Limb (tissue), 2 donors: ENCODE results near the gene ZCCHC17.
"Not testable (repeated sequence)": the region's sequence is repeated elsewhere in the genome, so short reads cannot be mapped to it uniquely, and the experiment has no call there.

Experiments used
- DNase-seq, 2 donors: peaks; one replicate each; pipeline ENCODE4 v3.0.0-alpha.2; 2016; ENCODE audit errors: extremely low spot score in 2 of 2

ZCCHC17 gene, protein sequence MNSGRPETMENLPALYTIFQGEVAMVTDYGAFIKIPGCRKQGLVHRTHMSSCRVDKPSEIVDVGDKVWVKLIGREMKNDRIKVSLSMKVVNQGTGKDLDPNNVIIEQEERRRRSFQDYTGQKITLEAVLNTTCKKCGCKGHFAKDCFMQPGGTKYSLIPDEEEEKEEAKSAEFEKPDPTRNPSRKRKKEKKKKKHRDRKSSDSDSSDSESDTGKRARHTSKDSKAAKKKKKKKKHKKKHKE

DNA sequence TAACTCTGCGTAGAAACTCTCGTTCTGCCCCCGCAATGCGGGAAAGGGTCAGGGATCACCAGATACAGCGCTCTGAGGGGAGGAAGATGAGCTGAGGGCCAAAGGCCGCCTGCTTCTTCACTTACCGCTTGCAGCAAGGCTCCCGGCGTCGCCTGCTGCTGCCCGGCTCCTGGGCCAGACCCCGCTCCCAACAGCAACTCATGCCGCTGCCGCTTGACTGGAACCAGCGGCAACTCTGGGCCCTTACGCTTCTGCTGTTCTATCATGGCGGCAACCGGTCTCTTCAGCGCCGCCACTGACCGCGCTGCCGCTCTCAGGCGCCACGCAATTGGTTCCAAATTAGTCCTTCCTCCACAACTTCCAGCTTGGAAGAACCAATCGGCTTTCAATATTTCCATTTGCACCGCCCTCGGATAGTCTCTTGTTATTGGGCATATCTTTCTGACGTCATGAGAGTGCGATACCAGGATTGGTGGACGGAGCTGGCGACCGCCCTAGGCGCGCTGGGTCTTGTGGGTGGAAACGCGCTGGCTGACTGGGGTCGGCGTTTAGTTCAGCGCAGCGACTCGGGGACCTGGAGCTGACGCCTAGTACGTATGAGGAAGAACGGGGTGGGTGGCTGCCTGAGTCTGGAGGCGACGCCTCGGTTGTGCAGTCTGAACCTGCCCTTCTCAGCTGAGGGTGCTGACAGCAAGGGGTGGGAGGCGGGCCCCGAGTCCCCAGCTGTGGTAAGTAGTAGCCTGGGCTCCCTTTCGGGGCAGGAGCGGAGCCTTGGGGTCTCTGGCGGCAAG is at the start of gene ZCCHC17, which contains the start of gene SNRNP40:
Gene ZCCHC17, plus strand, starts transcription at position 547 of the 791 bp plus-strand sequence. CDS start 13,067 bp downstream, outside the sequence.
Gene SNRNP40, minus strand, starts transcription at position 303 of the 791 bp plus-strand sequence. Its CDS starts 37 bp downstream, at position 266.
- peak; percentile 93 to 99 for DNase-seq

DNA sequence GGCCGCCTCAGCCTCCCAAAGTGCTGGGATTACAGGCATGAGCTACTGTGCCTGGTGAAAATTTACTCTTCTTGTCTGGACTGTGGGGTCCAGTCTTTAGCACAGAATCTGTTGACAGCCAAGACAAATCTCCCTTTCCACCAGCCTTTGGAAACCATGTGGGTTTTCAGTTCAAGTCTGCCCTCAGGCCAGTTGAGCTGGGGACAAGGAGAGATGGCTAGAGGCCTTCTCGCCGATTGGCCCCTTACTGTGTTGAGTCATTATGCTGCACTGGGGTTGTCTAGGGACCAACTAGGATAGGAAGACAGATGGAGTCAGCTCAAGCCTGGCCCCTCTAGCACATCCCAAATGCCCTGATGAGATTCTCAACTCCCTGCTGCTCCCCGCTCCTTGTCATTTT is 48.6 kb upstream of the ZCCHC17 start:
- no peak for DNase-seq

DNA sequence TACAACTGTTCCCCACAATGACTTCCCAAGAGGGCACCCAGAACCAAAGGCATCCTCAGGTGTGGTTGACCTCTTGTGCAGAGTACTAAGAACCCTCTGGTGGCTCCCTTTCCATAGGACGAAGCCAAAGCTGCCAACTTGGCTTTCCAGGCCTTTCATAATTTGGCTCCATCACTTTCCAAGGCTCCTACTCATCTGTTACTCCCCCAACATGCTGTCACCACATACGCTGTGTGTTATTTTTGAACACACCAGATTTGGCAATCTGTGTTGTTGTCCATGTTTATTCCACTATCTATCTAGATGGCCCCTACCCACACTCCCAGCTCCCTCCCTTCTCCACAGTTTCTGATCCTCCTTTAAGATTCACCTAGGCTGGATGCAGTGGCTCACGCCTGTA is 47.0 kb upstream of the ZCCHC17 start:
- DNase-seq: no peak

DNA sequence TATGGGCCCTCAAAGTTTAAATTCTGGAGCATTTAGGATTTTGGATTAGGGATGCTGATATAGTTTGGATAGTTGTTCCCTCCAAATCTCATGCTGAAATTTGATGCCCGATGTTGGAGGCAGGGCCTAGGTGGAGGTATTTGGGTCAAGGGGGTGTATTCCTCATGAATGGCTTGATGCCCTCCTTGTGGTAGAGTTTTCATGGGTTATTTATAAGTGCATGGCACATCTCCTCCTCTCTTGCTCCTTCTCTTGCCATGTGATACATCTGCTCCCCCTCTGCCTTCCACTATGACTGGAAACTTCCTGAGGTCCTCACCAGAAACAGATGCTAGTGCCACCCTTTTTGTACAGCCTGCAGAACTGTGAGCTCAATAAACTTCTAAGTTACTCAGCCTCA is 39.6 kb upstream of the ZCCHC17 start:
- no peak for DNase-seq

DNA sequence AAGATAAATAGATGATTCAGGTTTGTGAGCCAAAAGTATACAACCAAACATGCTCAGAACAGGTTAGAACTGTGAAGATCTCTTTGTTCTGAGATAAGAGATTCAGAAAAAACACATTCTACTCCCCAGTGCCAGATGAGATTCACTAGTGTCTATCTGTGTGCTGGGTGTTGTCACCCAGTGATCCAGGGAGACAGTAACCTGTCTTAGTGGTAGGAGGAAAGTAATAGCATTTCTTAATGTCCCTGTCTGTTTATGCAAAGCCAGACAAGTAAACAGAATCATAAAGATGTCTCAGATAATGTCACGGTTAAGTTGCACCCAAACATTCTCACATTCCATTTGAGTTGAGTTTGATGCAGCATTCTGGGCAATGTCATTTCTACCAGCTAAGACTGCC is 38.3 kb upstream of the ZCCHC17 start:
- DNase-seq: no peak

DNA sequence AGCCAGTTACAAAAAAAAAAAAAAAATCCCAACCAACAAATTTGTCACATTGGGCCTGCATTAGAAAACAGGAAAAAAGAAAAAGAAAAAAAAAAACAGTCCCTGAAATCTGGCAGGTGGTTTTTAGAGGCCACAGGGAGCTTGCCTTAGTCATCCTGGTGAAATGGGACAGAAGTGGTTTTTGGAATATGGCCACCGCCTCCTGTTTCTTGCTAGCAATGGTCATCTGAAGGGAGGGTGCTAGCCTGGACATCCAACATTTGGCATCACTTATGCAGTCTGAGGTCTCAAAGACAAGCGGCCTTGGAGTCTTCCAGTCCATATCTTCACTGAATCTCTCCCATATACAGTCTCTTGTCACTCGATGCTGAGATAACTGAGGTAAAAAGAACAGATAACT is 37.1 kb upstream of the ZCCHC17 start:
- DNase-seq: no peak

DNA sequence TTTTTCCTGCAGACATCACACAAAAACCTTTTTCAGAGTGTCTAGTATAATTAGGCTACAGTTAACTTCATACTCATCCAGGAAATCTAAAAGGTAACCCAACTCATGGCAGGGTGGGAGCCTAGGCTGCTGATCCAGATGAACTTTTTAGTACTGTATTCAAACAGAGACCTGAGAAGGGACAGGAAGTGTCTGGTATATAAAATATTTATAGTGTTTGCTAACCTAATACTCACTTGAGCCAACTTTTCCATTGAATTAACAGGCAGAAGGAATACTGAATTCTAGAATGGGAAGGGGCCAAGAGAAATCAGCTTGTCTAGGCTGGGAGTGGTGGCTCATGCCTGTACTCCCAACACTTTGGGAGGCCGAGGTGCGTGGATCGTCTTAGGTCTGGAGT is 34.9 kb upstream of the ZCCHC17 start:
- no peak for DNase-seq

DNA sequence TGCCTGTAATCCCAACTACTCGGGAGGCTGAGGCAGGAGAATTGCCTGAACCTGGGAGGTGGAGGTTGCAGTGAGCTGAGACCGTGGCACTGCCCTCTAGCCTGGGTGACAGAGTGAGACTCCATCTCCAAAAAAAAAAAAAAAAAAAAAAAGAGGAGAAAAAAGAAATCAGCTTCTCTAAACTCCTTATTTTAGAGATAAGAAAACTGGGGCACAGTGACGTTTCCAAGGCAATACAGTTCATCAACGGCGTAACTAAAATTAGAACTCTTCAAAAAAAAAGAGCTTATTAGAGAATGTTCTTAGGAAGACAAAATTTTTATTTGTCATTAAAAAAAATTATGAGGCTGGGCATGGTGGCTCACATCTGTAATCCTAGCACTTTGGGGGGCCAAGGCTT is 34.4 kb upstream of the ZCCHC17 start:
- not testable (repeated sequence) for DNase-seq

DNA sequence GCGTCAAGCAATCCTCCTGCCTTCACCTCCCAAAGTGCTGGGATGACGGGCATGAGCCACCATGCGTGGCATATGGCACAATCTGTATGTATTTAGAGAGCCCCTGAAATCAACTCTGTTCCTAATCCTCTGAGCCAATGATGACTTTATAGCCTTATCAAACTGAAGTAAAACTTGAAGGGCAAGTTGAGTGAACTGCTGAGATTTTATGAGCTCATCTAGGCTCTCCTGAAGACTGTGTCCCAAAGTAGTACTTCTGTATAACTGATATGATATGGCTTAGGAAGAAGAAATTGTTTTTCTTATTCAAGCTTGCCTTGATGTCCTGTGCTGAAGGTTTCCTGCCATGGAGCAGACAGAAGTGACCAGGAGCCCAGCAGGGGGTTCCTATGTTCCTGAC is 33.4 kb upstream of the ZCCHC17 start:
- DNase-seq: no peak

DNA sequence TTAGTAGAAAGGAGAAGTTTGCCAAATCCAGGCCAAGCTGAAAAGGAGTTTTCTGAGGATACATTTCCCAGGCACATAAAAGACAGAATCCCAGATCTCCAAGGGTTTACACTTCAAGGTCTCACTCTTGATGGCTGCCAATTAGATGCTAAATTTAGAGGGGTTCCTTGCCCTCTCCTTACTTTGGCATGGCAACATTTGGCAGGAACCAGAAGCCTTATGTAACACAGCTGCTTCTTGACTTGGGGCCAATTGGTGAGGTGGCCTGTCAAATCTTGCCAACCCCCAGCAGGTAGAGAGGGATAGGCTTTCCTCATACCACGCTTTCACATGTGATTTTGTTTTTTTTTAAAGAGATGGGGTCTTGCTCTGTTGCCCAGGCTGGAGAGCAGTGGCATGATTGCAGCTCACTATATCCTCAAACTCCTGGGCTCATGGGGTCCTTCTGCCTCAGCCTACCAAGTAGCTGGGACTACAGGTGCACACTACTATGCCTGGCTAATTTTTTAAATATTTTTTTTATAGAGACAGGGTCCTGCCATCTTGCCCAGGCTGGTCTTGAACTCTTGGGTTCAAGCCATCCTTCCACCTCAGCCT is 31.9 kb upstream of the ZCCHC17 start:
- no peak for DNase-seq

DNA sequence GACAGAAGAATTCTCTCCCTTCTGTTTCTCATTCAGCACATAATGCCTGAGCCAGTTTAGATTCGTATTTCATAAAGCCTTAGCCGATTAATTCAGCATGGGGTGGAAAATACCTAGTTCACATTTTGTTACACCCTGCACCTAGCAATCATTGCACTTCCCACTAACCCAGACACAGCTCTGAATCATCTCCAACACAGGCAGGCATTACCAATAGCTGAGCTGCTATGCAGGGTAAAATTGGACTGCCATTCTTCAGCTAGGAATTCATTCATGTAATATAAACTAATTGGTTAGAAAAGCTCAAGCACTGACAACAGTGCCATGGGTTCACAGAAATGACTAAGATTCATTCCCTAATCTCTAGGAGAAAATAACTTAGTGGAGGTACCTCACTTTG is 30.3 kb upstream of the ZCCHC17 start:
- DNase-seq: no peak

DNA sequence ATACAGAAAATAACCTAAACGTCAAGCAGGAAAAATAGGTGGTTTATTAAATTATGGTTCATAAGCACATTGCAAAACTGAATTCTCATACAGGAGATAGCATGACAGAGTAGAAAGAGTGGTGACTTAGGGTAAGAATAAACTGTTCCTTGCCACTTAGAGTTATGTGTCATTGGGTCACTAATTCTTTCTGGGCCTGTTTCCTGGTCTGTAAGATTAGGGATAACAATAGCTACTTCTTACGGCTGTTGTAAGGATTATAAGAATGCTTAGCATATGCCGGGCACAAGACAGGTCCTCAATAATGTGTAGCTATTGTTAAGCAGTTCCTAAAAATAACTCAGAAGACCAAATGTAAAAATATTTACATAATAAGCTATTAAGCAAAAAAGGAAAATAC is 24.5 kb upstream of the ZCCHC17 start:
- DNase-seq: no peak

DNA sequence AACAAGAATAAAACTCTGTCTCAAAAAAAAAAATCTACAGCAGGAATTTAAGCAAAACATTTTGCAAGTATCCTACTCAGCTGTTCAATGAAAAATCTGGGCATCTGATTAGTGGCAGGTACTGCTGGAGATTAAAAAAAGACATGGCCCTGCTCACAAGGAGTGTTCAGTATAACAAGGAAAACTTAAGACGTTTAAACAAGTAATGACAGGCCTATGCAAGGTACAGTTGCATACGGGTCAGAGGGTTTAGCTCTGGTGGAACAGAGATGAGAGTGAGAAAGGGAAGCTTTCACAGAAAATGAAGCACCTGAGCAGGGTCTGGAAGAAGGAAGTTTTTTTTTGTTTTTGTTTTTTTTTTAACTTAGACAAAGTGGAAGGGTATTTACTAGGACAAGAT is 23.2 kb upstream of the ZCCHC17 start:
- no peak for DNase-seq

DNA sequence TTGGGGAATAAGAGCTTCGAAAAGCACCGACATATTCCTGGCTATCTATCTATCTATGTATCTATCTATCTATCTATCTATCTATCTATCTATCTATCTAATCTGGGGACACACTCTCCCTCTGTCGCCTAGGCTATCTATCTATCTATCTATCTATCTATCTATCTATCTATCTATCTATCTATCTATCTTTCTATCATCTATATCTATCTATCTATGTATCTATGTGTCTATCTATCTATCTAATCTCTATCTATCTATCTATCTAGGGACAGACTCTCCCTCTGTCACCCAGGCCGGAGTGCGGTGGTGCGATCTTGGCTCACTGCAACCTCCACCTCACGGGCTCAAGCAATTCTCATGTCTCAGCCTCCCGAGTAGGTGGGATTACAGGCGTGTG is 14.4 kb upstream of the ZCCHC17 start:
- DNase-seq: not testable (repeated sequence)

DNA sequence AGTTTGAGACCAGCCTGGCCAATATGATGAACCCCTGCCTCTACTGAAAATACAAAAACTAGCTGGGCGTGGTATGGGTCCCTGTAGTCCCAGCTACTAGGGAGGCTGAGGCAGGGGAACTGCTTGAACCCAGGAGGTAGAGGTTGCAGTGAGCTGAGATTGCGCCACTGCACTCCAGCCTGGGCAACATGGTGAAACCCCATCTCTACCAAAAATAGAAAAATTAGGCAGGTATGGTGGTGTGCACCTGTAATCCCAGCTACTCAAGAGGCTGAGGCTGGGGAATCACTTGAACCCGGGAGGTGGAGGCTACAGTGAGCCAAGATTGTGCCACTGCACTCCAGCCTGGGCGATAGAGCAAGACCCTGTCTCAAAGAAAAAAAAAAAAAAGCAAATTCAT is 9.0 kb upstream of the ZCCHC17 start:
- not testable (repeated sequence) for DNase-seq

DNA sequence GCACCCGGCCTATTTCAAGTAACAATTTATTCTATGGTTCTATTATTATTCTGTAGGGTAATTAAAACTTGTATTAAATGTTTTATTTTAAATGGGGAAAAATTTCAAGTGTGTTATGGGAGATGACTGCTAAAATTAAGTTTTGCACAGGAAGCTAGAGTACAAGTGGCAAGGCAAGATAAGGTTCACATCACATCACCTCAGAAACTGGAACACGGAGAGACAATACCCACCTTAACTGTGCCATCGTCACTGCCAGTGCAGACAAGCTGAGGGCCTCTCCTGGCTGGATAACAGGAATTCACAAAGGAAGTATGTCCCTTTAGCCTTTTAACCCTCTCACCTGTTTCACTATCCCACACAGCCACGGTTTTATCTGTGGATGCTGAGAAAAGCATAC is 7.8 kb upstream of the ZCCHC17 start:
- no peak for DNase-seq

DNA sequence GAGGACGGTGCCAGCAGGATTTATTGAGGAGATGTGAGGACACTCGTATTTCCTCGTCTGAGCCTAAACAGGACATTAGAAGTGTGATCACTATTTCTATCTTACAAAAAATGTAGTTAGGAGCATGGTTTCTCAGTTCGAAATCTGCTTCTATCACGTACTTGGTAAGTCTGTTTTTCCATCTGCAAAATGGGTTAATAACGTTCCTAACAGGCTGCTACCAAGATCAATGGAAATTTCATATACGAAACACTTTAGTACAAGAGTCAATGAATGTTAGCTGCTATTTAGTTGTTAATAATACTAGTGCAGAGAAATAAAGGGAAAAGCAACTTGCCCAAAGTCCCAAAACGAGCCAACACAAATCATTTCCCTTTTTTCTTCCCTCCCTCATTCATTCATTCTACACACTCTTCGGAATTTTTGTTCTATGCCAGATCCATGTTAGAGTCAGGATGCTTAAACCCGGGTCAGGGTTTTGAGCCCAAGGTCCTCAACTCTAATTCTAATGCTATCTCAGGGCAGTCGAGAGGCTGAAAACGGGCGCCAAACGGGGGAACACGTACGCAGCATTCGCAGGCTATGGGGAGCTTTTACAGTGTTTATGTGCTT is 852 bp upstream of the ZCCHC17 start:
- no peak for DNase-seq

DNA sequence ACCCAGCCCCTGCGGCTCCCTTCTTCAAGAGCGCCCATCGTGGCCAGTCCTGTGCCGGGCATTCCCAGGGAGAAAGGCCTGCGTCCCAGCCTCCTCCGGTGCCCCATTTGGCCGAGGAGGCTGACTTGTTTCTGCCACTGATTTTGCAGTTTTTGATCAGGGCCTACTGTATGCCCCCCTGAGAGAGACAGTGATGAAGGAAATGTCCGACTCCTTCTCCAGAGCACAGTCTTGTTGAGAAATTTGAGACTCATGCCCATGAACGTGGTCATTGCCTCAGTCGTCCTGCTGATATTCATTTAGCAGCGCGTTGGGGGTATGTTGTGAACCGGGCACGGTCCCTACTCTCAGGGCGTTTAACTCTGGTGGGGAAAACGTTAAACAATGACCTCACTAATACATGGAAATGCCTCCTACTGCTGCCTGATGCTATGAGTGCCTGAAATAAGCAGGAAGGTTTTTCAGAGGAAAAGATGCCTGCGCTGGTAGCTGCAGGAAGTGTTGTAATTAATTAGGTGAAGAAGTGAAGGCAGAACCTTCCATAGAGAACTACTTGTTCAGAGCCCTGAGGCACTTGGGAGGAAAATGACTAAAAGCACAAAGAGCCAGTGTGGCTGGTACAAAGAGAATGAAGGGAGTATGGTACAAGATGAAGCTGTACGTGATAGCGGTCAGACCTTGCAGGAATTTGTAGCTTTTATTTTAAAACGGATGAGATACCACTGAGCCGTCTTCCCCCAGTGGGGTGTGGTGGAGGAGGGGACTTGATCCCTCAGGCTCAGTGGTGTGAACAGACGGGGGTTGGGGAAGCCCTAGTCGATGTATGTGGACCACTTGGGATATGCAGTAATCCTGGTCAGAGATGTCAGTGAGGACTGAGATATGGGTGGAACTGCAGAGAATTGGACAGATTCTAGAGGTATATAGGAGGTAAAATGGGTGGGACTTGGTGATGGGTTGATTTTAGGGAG is 730 bp downstream of the ZCCHC17 start:
- peak in 1 of 2 donors; percentile 2 for DNase-seq

DNA sequence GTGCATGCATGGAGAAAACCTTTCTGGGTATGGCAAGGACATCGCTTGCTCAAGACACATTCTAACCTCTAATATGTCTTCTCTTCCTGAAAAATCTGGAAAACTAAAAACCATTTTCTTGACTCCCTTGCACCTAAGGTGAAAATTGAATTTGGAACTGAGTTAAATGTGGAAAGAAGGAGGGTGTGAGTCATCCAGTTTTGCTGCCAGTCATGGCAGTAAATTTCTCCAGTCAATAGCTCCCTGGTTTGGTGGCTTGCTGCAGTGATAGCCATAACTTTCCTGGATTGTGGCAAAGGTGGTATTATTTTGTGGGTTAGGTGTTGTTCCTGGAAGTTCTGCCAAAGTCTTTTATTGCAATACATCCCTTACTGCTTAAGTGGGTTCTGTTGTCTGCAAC is 2.5 kb downstream of the ZCCHC17 start:
- no peak for DNase-seq

DNA sequence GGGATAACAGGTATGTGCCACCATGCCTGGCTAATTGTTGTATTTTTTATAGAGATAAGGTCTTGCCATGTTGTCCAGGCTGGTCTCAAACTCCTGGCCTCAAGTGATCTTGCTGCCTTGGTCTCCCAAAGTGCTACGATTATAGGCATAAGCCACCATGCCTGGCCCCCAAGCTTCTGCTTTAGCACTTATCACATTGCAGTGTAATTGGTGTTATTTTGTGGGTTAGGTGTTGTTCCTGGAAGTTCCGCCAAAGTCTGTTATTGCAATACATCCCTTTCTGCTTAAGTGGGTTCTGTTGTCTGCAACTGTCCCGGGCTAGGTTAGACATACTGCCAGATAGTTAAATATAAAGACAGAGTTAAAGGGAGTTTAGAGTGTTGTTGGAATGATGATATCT is 3.4 kb downstream of the ZCCHC17 start:
- DNase-seq: no peak
